SK-N-SH treated with all-trans-retinoic acid at 6 μM for 48 hours (cell line): ENCODE results near the gene CNGB1.

ENCODE experiments used
- ATAC-seq: fragments of 200-7000 bp; cut with Tn5 transposase; 3 replicates; pipeline ENCODE4 v1.9.1; 2020; ENCODE audit warnings: mild to moderate bottlenecking, moderate library complexity
- BACH2 ChIP-seq: fragments of 250-450 bp; sonication (Bioruptor Pico); IDR thresholded peaks from 2 replicates; pipeline ENCODE4 v1.9.0; 2021; ENCODE audit warnings: mild to moderate bottlenecking, borderline replicate concordance
- CSDC2 ChIP-seq: fragments of 250-450 bp; sonication (Bioruptor Pico); IDR thresholded peaks from 2 replicates; pipeline ENCODE4 v1.5.0; 2020; ENCODE audit warnings: mild to moderate bottlenecking, moderate library complexity
- CSRNP3 ChIP-seq: fragments of 250-450 bp; sonication (Bioruptor Pico); IDR thresholded peaks from 2 replicates; pipeline ENCODE4 v1.5.1; 2021; ENCODE audit warnings: mild to moderate bottlenecking, moderate library complexity
- ESRRG ChIP-seq: fragments of 250-450 bp; sonication (Bioruptor Pico); IDR thresholded peaks from 2 replicates; pipeline ENCODE4 v1.6.1; 2021; ENCODE audit warnings: mild to moderate bottlenecking
- GLIS3 ChIP-seq: fragments of 250-450 bp; sonication (Bioruptor Pico); IDR thresholded peaks from 2 replicates; pipeline ENCODE4 v1.5.0; 2020; ENCODE audit warnings: mild to moderate bottlenecking, moderate library complexity
- ISL1 ChIP-seq: fragments of 250-450 bp; sonication (Bioruptor Pico); IDR thresholded peaks from 2 replicates; pipeline ENCODE4 v2.1.2; 2022; ENCODE audit warnings: mild to moderate bottlenecking, moderate library complexity
- OSR1 ChIP-seq: fragments of 250-450 bp; sonication (Bioruptor Pico); IDR thresholded peaks from 2 replicates; pipeline ENCODE4 v1.8.0; 2022; ENCODE audit warnings: moderate library complexity, mild to moderate bottlenecking, inconsistent platforms
- PPARA ChIP-seq: fragments of 250-450 bp; sonication (Bioruptor Pico); IDR thresholded peaks from 2 replicates; pipeline ENCODE4 v1.5.0; 2020; ENCODE audit warnings: mild to moderate bottlenecking, borderline replicate concordance
- RARB ChIP-seq: fragments of 250-450 bp; sonication (Bioruptor Pico); IDR thresholded peaks from 2 replicates; pipeline ENCODE4 v1.8.0; 2021; ENCODE audit warnings: mild to moderate bottlenecking, moderate library complexity
- SNAI2 ChIP-seq: fragments of 250-450 bp; sonication (Bioruptor Pico); IDR thresholded peaks from 2 replicates; pipeline ENCODE4 v1.5.0; 2020; ENCODE audit warnings: mild to moderate bottlenecking, moderate library complexity
- TOX ChIP-seq: fragments of 250-450 bp; sonication (Bioruptor Pico); IDR thresholded peaks from 2 replicates; pipeline ENCODE4 v1.8.0; 2021; ENCODE audit warnings: mild to moderate bottlenecking, moderate library complexity, borderline replicate concordance
- ZC3H10 ChIP-seq: fragments of 250-450 bp; sonication (Bioruptor Pico); IDR thresholded peaks from 2 replicates; pipeline ENCODE4 v1.5.1; 2021; ENCODE audit warnings: mild to moderate bottlenecking, moderate library complexity
- ZFP30 ChIP-seq: fragments of 450-650 bp; formaldehyde crosslinking; IDR thresholded peaks from 2 replicates; pipeline ENCODE4 v1.5.0; 2022; ENCODE audit warnings: mild to moderate bottlenecking, moderate library complexity
- ZNF565 ChIP-seq: fragments of 450-650 bp; formaldehyde crosslinking; conservative IDR thresholded peaks from 2 replicates; pipeline ENCODE4 v1.5.0; 2020; ENCODE audit warnings: low read depth, mild to moderate bottlenecking, moderate library complexity
- ZNF70 ChIP-seq: fragments of 450-650 bp; formaldehyde crosslinking; IDR thresholded peaks from 2 replicates; pipeline ENCODE4 v1.5.0; 2020; ENCODE audit warnings: mild to moderate bottlenecking, moderate library complexity
- ZNF8 ChIP-seq: fragments of 450-650 bp; formaldehyde crosslinking; IDR thresholded peaks from 2 replicates; pipeline ENCODE4 v1.5.0; 2020; ENCODE audit warnings: mild to moderate bottlenecking, moderate library complexity
- TF ChIP-seq, protein P1 (sequence below): fragments of 250-450 bp; sonication (Bioruptor Pico); IDR thresholded peaks from 2 replicates; pipeline ENCODE4 v1.8.0; 2020; ENCODE audit warnings: mild to moderate bottlenecking, moderate library complexity, borderline replicate concordance
- TF ChIP-seq, protein P2 (sequence below): fragments of 250-450 bp; sonication (Bioruptor Pico); IDR thresholded peaks from 2 replicates; pipeline ENCODE4 v1.5.1; 2020; ENCODE audit warnings: low read depth, mild to moderate bottlenecking, moderate library complexity
- TF ChIP-seq, protein P3 (sequence below): fragments of 250-450 bp; sonication (Bioruptor Pico); IDR thresholded peaks from 2 replicates; pipeline ENCODE4 v1.5.0; 2020; ENCODE audit warnings: mild to moderate bottlenecking, moderate library complexity

Gene CNGB1

DNA sequence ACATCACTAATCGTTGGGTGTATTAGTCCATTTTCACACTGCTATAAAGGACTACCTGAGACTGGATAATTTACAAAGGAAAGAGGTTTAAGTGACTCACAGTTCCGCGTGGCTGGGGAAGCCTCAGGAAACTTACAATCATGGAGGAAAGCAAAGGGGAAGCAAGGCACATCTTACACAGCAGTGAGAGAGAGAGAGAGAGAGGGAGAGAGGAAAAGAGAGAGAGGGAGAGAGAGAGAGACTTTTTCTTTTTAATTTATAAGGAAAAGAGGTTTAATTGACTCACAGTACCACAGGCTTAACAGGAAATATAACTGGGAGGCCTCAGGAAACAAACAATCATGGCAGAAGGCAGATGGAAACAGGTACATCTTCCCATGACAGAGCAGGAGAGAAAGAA lies 41.7 kb downstream of the CNGB1 start:
- TF ChIP-seq OSR1 (CRISPR knock-in tag), result no peak
- no peak for TF ChIP-seq ZNF70
- ATAC-seq, result no peak

- no peak for TF ChIP-seq ISL1 (CRISPR knock-in tag)
- TF ChIP-seq GLIS3 (CRISPR knock-in tag), result no peak
- TF ChIP-seq PPARA (CRISPR knock-in tag), result no peak
- TF ChIP-seq, protein P1, sequence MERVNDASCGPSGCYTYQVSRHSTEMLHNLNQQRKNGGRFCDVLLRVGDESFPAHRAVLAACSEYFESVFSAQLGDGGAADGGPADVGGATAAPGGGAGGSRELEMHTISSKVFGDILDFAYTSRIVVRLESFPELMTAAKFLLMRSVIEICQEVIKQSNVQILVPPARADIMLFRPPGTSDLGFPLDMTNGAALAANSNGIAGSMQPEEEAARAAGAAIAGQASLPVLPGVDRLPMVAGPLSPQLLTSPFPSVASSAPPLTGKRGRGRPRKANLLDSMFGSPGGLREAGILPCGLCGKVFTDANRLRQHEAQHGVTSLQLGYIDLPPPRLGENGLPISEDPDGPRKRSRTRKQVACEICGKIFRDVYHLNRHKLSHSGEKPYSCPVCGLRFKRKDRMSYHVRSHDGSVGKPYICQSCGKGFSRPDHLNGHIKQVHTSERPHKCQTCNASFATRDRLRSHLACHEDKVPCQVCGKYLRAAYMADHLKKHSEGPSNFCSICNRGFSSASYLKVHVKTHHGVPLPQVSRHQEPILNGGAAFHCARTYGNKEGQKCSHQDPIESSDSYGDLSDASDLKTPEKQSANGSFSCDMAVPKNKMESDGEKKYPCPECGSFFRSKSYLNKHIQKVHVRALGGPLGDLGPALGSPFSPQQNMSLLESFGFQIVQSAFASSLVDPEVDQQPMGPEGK (CRISPR knock-in tag), result no peak
- no peak for TF ChIP-seq ZFP30 (CRISPR knock-in tag)
- TF ChIP-seq BACH2 (CRISPR knock-in tag), result no peak
- ATAC-seq, result no peak
These were observed 44.9 kb downstream of the CNGB1 start for GRCh38 chr16:57926041-57926440.

GRCh38 chr16:57925310-57925709 lies 45.6 kb downstream of the CNGB1 start:
- TF ChIP-seq ZNF8 (CRISPR knock-in tag) (no peak), SNAI2 (CRISPR knock-in tag) (no peak), PPARA (CRISPR knock-in tag) (no peak)
- TF ChIP-seq, protein P1 (CRISPR knock-in tag), result no peak
- no peak for ATAC-seq

- ATAC-seq, result no peak
- TF ChIP-seq ZNF565 (CRISPR knock-in tag), result no peak
- TF ChIP-seq, protein P2, sequence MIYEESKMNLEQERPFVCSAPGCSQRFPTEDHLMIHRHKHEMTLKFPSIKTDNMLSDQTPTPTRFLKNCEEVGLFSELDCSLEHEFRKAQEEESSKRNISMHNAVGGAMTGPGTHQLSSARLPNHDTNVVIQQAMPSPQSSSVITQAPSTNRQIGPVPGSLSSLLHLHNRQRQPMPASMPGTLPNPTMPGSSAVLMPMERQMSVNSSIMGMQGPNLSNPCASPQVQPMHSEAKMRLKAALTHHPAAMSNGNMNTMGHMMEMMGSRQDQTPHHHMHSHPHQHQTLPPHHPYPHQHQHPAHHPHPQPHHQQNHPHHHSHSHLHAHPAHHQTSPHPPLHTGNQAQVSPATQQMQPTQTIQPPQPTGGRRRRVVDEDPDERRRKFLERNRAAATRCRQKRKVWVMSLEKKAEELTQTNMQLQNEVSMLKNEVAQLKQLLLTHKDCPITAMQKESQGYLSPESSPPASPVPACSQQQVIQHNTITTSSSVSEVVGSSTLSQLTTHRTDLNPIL (CRISPR knock-in tag), result no peak
- no peak for TF ChIP-seq BACH2 (CRISPR knock-in tag)
- TF ChIP-seq RARB (CRISPR knock-in tag), result no peak
- no peak for TF ChIP-seq ZNF70
- TF ChIP-seq CSDC2 (CRISPR knock-in tag), result no peak
These were observed 46.4 kb downstream of the CNGB1 start for GRCh38 chr16:57924514-57924913.

DNA sequence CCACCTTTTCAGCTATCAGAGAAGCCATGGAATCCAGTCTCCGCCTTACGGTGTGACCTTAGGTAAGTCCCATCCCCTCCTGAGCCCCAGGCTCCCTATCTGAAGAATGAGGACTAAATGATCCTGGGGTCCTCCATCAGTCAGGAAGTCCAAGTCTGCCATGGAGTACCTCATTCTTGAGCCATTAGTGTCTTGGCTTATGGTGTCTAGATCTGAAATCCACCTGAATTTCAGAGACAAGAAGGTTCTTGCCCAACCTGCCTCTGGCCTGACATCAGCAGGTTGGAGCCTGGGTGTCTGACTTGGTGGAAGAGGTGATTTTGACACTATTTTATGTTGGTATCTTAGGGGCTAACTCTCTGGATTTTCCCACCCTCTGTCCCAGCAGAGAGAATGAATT lies 47.1 kb downstream of the CNGB1 start:
- ATAC-seq, result no peak
- TF ChIP-seq ZFP30 (CRISPR knock-in tag) (no peak), RARB (CRISPR knock-in tag) (no peak), ESRRG (CRISPR knock-in tag) (no peak), ZC3H10 (CRISPR knock-in tag) (no peak), SNAI2 (CRISPR knock-in tag) (no peak), OSR1 (CRISPR knock-in tag) (no peak), CSDC2 (CRISPR knock-in tag) (no peak), CSRNP3 (CRISPR knock-in tag) (no peak), TOX (no peak), BACH2 (CRISPR knock-in tag) (no peak)
- TF ChIP-seq, protein P3, sequence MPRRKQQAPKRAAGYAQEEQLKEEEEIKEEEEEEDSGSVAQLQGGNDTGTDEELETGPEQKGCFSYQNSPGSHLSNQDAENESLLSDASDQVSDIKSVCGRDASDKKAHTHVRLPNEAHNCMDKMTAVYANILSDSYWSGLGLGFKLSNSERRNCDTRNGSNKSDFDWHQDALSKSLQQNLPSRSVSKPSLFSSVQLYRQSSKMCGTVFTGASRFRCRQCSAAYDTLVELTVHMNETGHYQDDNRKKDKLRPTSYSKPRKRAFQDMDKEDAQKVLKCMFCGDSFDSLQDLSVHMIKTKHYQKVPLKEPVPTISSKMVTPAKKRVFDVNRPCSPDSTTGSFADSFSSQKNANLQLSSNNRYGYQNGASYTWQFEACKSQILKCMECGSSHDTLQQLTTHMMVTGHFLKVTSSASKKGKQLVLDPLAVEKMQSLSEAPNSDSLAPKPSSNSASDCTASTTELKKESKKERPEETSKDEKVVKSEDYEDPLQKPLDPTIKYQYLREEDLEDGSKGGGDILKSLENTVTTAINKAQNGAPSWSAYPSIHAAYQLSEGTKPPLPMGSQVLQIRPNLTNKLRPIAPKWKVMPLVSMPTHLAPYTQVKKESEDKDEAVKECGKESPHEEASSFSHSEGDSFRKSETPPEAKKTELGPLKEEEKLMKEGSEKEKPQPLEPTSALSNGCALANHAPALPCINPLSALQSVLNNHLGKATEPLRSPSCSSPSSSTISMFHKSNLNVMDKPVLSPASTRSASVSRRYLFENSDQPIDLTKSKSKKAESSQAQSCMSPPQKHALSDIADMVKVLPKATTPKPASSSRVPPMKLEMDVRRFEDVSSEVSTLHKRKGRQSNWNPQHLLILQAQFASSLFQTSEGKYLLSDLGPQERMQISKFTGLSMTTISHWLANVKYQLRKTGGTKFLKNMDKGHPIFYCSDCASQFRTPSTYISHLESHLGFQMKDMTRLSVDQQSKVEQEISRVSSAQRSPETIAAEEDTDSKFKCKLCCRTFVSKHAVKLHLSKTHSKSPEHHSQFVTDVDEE (CRISPR knock-in tag), result no peak
- TF ChIP-seq, protein P2 (CRISPR knock-in tag), result no peak
